22Rv1 (cell line): ENCODE data around the gene NEURL1.

ENCODE experiments used
- ZFX ChIP-seq: fragments of 450-650 bp; IDR thresholded peaks from 2 replicates; pipeline ENCODE4 v1.6.1; 2017; ENCODE audit warnings: antibody characterized with exemption, borderline replicate concordance
- TF ChIP-seq, protein P1 (sequence below): fragments of 450-650 bp; IDR thresholded peaks from 2 replicates; pipeline ENCODE4 v1.5.1; 2017; ENCODE audit warnings: mild to moderate bottlenecking

DNA sequence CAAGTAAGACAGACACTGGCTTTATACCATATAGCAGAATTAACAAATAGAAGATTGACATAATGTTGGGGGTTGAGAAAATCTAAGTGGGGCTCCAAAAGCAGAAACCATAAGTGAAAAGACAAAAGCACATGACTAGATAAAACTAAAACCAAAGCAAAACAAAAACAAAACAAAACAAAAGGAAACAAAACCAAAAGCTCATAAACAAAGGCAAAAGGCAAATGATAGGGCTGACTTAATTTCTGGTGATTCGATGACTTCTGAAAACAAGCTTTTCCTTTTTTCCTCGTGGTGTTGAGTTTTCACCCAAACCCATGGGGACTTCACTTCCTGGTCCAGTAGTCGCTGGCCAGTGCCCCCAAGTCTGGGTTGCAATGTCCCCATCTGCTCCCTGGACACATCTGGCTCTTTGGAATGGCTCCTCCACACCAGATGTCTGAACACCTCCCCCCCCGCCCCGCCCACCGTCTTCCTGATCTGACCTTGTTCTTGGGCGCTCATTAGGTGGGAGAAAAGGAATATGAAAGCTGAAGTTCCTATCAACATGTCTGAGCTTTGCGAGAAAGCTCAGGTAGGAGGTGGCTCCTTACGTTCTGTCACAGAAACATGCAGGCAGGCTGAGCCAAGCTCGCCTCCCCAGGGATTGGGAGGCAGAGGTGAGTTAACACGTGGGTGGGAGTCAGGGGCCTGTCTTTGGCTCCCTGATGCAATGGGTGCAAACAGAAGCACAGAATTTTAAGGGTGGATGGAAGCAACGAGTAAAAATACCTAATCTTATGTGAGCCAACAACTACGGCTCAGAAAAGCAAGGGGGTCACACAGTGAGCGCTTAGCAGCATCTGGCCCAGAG lies 121.0 kb downstream of the NEURL1 start:
- TF ChIP-seq, protein P1, sequence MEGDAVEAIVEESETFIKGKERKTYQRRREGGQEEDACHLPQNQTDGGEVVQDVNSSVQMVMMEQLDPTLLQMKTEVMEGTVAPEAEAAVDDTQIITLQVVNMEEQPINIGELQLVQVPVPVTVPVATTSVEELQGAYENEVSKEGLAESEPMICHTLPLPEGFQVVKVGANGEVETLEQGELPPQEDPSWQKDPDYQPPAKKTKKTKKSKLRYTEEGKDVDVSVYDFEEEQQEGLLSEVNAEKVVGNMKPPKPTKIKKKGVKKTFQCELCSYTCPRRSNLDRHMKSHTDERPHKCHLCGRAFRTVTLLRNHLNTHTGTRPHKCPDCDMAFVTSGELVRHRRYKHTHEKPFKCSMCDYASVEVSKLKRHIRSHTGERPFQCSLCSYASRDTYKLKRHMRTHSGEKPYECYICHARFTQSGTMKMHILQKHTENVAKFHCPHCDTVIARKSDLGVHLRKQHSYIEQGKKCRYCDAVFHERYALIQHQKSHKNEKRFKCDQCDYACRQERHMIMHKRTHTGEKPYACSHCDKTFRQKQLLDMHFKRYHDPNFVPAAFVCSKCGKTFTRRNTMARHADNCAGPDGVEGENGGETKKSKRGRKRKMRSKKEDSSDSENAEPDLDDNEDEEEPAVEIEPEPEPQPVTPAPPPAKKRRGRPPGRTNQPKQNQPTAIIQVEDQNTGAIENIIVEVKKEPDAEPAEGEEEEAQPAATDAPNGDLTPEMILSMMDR = no peak
- no peak for TF ChIP-seq ZFX
